Stimulated activated naive B cell treated with anti-CD40 and anti-IgM and Interleukin-4, amounts not matched to agents 10 μg/mL and 1 μg/mL and 100 μg/mL, for 72 hours (primary cell): Measurements from ENCODE around the gene EEF1AKMT1.

Experiments
- ATAC-seq, 2 donors: fragments of 150-1000 bp; cut with Tn5 transposase; replicated peaks; 2 replicates each; pipeline ENCODE4 v1.10.0; 2021; ENCODE audit warnings: moderate library complexity in 1 of 2
- DNase-seq: peaks from one replicate; pipeline ENCODE4 v3.0.0; 2021
- H3K27ac Mint-ChIP-seq: one replicate; pipeline ENCODE4 v1.8.0; 2022; ENCODE audit warnings: mild to moderate bottlenecking, mixed read lengths
- H3K27me3 Mint-ChIP-seq, 2 donors: one replicate each; pipeline ENCODE4 v1.8.0; 2022; ENCODE audit warnings: mixed read lengths in 2 of 2
- H3K36me3 Mint-ChIP-seq, 2 donors: one replicate each; pipeline ENCODE4 v1.8.0; 2022; ENCODE audit warnings: mixed read lengths in 2 of 2, mild to moderate bottlenecking in 1 of 2
- H3K4me1 Mint-ChIP-seq, 2 donors: one replicate each; pipeline ENCODE4 v1.8.0; 2022; ENCODE audit warnings: mixed read lengths in 2 of 2, mild to moderate bottlenecking in 1 of 2
- H3K4me3 Mint-ChIP-seq, 2 donors: one replicate each; pipeline ENCODE4 v1.8.0; 2022; ENCODE audit warnings: mild to moderate bottlenecking in 2 of 2, mixed read lengths in 2 of 2, moderate library complexity in 1 of 2
- H3K9me3 Mint-ChIP-seq, 2 donors: one replicate each; pipeline ENCODE4 v1.8.0; 2022; ENCODE audit warnings: mixed read lengths in 2 of 2, mild to moderate bottlenecking in 1 of 2

Gene EEF1AKMT1, protein sequence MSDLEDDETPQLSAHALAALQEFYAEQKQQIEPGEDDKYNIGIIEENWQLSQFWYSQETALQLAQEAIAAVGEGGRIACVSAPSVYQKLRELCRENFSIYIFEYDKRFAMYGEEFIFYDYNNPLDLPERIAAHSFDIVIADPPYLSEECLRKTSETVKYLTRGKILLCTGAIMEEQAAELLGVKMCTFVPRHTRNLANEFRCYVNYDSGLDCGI

DNA sequence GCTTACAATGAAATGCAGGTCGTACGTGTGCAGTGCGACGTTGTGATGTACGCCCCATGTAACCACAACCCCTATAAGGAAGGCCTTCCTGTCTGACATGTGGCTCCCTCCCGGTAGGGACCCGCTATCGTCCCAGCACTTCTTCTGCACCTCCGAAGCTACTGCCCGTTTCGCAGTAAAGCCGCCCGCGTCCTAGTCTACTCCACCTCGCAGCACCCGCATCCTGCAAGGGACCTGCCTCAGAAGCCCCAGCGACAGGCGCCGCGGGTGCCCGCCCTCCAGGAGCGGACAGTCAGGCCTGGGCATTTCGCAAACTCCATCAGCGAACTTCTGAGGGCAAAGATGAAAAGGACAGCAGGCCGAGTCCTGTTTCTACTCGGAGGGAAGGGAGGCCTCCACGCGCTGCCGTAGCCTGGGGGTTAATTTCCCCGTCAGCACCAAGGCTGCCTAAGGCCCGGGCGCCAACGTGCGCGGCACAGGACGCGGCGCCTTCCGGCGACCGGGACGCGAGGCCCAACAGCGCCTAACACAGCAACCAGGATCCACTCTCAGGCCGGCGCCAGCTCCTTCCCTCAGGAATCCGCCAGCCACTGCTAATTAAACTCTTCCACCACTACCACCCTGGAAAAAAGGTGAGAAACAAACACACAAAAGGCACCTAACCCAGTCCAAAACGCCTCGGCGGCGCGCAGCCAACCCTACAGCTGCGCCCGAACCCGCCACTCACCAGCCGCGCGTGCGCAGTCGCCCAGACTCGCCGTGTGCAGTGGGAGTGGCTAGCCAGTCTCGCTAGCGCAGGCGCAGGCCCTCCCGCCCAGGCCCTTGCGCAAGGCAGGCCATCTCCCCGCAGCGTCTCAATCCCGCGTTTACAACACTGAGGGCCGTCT, at the start of gene EEF1AKMT1:
TSS of gene EEF1AKMT1 (minus strand) at position 768 of the 887 bp plus-strand sequence. CDS start 16,363 bp downstream, outside the sequence.
- H3K36me3 Mint-ChIP-seq = peaks cover 26 to 36% of the 10 kb centered on the region in 2 donors
- H3K27me3 Mint-ChIP-seq = no peaks in the 10 kb centered on the region
- H3K9me3 Mint-ChIP-seq = peaks cover 5 to 7% of the 10 kb centered on the region in 2 donors
- ATAC-seq = peak; percentile 90 to 95
- H3K4me3 Mint-ChIP-seq = peak within 1 kb of the TSS; percentile 83 to 97
- peaks cover 9 to 17% of the 10 kb centered on the region in 2 donors for H3K4me1 Mint-ChIP-seq
- peak within 1 kb of the TSS; percentile 98 for H3K27ac Mint-ChIP-seq
- DNase-seq = peak; percentile 93

DNA sequence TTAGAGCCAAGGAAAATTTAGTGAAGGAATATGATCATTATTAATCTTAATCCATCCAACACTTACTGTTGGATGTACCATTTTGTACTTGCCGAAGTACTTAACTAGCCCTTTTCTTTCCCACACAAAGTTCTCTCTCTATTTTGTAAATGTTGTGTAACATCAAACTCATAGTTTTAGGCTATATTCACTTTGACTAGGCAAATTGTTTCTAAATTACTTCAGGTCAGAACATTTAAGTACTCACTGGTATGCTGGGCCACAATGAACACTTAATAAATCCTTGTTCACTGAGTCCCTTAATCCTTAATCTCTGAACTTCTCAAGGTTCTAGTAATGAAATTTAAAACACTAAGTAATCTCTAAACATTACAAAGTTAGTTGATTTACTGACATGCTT, 49.3 kb upstream of the EEF1AKMT1 start:
- Mint-ChIP-seq H3K27me3 (no peaks in the 10 kb centered on the region), H3K36me3 (peaks cover 13 to 22% of the 10 kb centered on the region in 2 donors), H3K9me3 (no peaks in the 10 kb centered on the region), H3K4me3 (no peak overlapping the region), H3K27ac (no peak overlapping the region), H3K4me1 (no peaks in the 10 kb centered on the region)
- DNase-seq = no peak
- no peak for ATAC-seq

DNA sequence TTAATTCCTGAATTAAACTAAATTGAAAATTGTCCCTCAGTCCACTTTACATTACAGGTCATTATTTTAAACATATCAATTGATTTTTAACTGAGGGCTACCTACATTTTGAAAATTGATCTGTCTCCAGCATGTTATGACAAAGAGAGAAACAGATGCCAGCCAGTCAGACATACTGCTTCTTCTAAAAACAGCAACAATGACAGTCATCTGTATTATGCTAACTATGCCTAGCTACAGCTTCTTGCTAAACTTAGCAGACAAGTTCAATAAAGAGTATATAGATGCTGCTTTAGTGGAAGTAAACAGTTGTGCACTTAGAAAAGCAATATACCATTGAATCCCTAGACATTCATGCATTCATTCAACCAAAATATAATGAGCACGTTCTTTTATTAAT, 48.6 kb upstream of the EEF1AKMT1 start:
- H3K27me3 Mint-ChIP-seq = no peaks in the 10 kb centered on the region
- DNase-seq (no peak), ATAC-seq (no peak)
- H3K4me1 Mint-ChIP-seq = no peaks in the 10 kb centered on the region
- no peak overlapping the region for H3K27ac Mint-ChIP-seq
- peaks cover 14 to 29% of the 10 kb centered on the region in 2 donors for H3K36me3 Mint-ChIP-seq
- H3K9me3 Mint-ChIP-seq = no peaks in the 10 kb centered on the region
- H3K4me3 Mint-ChIP-seq = no peak overlapping the region

DNA sequence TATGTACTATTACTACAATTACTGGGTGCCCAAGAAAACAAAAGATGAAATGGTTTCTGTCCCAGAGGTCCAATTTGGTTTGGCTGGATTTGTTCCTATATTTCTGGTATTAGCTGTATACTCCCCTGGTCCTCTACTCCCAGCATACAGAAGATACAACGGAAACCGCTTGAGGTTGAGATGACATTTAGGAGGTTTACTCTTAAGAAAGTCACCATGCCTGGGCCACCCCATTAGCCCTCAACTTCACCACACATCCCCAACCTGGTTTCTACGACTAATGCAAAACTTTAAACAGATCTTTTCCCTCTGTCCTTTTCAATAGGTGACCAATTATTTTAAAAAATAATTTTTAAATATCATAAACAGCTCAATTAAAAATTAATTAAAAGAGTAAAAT, 46.0 kb upstream of the EEF1AKMT1 start:
- no peak for ATAC-seq
- no peaks in the 10 kb centered on the region for H3K9me3 Mint-ChIP-seq
- H3K4me3 Mint-ChIP-seq = no peak overlapping the region
- H3K36me3 Mint-ChIP-seq = peaks cover 20 to 37% of the 10 kb centered on the region in 2 donors
- H3K27ac Mint-ChIP-seq = no peak overlapping the region
- no peaks in the 10 kb centered on the region for H3K27me3 Mint-ChIP-seq
- H3K4me1 Mint-ChIP-seq = no peaks in the 10 kb centered on the region
- no peak for DNase-seq

DNA sequence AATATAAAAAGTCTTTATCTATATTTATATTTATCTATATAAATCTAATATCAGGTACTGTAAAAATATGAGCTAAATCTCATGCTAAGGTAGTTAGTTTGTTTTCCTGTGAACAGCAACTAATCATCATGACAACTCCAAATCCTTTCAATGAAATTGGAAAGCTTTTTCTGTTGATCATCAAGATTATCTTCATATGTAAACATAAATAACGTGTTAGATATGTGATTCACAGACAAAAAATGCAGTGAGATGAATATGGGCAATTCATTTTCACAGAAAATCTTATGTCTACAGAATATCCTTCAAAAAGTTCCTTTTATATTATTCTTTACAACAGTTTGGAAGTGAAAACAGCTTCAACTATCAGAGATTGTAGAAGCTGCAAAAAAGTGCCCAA, 41.7 kb upstream of the EEF1AKMT1 start:
- Mint-ChIP-seq H3K9me3 (no peaks in the 10 kb centered on the region), H3K27ac (no peak overlapping the region), H3K4me3 (no peak overlapping the region), H3K4me1 (peaks cover 5% of the 10 kb centered on the region in 2 donors), H3K36me3 (peaks cover 31 to 51% of the 10 kb centered on the region in 2 donors), H3K27me3 (no peaks in the 10 kb centered on the region)
- no peak for ATAC-seq
- DNase-seq = no peak

DNA sequence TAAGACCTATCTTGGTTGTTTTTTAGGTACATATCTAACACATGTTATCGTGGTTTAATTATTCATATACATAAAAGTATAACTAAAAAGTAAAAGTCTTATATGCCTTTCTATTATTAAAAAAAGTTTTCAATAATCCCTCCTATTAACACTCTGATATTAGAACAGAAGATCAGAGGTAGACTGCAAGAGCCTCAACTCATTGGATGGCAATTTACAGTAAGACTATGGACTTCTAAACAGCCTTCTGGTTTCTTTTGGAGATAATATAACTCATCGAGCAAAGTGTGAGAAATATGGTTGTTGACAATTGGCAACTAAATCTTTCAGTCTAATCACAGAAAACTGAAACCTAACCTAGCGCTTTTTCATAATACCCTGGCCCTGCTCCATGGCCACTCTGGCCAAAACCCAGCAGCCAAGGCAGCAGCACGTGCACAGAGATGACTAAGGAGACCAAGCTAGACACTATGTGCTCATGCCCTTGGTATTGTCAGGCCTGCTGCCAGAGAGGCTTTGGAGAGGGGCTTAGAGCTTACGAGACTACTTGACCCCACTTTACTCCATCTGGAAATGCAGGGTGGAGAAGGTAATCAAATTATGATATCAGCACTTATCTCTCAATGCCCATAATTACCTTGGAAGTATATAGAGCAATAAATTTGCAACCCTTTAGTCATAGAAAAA, 40.6 kb upstream of the EEF1AKMT1 start:
- DNase-seq (no peak), ATAC-seq (no peak)
- Mint-ChIP-seq H3K36me3 (peaks cover 27 to 52% of the 10 kb centered on the region in 2 donors), H3K4me1 (peaks cover 5% of the 10 kb centered on the region in 2 donors), H3K27ac (no peak overlapping the region), H3K9me3 (no peaks in the 10 kb centered on the region), H3K4me3 (no peak overlapping the region), H3K27me3 (no peaks in the 10 kb centered on the region)

DNA sequence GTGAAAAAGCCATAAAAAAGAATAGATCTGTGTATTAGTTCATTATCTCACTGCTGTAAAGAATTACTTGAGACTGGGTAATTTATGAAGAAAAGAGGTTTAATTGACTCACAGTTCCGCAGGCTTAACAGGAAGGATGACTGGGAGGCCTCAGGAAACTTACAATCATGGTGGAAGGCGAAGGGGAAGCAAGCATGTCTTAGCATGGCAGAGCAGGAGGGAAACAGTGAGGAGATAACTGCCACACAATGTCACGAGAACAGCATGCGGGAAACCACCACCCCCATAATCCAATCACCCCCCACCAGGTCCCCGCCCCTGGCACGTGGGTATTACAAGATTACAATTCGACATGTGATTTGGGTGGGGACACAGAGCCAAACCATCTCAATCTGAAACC, 39.1 kb upstream of the EEF1AKMT1 start:
- Mint-ChIP-seq H3K36me3 (peaks cover 30 to 50% of the 10 kb centered on the region in 2 donors), H3K9me3 (no peaks in the 10 kb centered on the region), H3K27ac (no peak overlapping the region), H3K4me3 (no peak overlapping the region), H3K4me1 (peaks cover 5% of the 10 kb centered on the region in 2 donors), H3K27me3 (no peaks in the 10 kb centered on the region)
- ATAC-seq (no peak), DNase-seq (no peak)

DNA sequence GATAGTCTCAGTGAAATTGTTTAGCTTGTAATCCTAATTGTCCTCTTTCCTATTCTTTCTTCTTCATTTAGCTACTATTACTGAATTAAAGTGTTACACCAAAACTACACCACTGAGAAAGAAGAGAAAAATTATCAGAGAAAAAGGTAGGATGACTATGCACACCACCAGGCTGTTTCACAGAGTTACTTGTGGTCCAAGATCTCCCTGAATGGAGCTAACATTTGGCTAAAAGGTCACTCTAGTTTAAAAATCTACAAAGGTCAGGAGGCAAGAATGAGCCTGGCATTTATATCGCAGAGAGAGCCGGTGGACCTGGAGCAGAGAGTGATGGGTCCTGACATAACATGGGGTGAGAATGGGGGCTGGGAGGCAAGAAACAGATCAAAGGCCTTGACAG, 37.0 kb upstream of the EEF1AKMT1 start:
- Mint-ChIP-seq H3K4me1 (peaks cover 5% of the 10 kb centered on the region in 2 donors), H3K27ac (peak overlapping the region; percentile 3), H3K36me3 (peaks cover 28 to 47% of the 10 kb centered on the region in 2 donors), H3K9me3 (no peaks in the 10 kb centered on the region), H3K27me3 (no peaks in the 10 kb centered on the region), H3K4me3 (no peak overlapping the region)
- ATAC-seq (no peak), DNase-seq (no peak)

DNA sequence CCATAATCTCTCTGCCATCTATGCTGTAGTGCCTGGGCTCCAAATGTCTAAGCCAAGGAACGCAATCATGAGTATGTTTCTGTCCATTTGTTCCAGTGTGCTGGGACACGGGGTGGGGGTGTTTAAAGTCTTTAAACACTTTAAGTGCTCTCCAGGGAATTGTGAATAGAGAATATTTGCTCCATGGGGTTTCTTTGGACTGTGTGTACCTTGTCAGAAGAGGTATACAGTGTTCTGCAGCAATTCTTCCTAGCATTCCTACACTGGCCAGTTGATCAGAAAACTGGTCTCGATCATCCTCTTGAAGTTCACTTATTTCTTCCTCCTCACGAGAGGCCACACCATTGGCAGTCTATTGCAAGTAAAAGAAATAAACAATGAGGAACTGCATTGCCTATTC, 35.1 kb upstream of the EEF1AKMT1 start:
- ATAC-seq = no peak
- Mint-ChIP-seq H3K36me3 (peaks cover 32 to 54% of the 10 kb centered on the region in 2 donors), H3K4me3 (no peak overlapping the region), H3K4me1 (peaks cover 5 to 10% of the 10 kb centered on the region in 2 donors), H3K9me3 (no peaks in the 10 kb centered on the region), H3K27ac (no peak overlapping the region), H3K27me3 (no peaks in the 10 kb centered on the region)
- no peak for DNase-seq

DNA sequence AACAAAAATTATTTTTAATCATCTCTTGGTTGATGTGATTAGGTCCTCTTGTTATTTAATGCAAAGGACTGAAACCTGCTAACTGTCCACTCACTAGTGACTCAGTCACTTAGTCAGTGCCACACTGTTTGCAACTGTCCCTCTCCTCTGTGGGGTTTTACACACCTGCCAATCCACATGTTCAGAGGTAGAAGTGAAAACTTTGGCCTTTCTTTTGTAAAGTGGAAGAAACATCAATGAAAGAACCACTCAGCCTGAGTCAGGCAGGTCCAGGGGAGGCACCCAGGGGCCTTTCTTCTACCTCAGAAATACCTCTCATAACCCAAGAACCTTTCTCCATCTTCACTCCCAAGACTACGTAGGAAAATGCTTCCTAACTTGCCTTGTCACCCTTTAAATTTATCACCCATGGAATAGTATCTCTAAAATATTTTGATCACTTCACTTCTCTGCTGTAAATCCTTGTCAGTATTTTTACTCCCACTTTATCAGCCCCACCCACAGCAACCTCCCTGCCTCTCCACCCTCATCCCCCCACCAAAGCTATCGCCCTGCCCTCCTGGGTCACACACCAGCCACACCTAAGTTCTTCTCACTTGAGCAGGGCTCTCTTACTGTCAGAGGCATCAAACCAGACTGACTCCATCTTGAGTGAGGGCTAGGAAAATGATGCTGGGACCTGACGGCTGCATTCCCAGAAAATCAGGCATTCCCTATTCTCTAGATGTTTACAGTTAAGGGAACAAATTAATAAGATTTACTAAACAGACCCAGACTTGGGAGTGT, 29.6 kb upstream of the EEF1AKMT1 start:
- Mint-ChIP-seq H3K4me3 (no peak overlapping the region), H3K36me3 (peaks cover 19 to 48% of the 10 kb centered on the region in 2 donors), H3K4me1 (peaks cover 8 to 13% of the 10 kb centered on the region in 2 donors), H3K9me3 (no peaks in the 10 kb centered on the region), H3K27ac (peak overlapping the region; percentile 53), H3K27me3 (no peaks in the 10 kb centered on the region)
- ATAC-seq (peak; percentile 51 to 65), DNase-seq (no peak)

DNA sequence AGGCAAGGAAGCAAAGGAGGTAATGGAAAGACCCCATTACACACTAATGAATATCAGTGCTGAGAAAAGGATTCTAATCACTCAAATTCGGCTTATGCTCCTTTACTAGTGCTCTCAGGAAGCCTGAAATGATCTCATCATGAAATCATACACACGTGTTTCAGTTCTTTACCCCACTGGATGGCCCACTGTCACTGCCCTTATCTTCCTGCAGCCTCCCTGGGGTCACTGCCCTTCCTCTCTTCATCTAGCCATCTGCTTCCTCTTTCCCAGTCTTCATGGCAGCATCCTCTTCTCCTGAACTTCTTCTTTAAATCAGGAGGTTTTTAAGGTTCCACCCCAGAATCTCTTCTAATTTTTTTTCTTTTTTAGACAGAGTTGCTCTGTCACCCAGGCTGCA, 27.9 kb upstream of the EEF1AKMT1 start:
- H3K9me3 Mint-ChIP-seq = no peaks in the 10 kb centered on the region
- H3K27ac Mint-ChIP-seq = peak overlapping the region; percentile 5
- peaks cover 12 to 18% of the 10 kb centered on the region in 2 donors for H3K4me1 Mint-ChIP-seq
- H3K4me3 Mint-ChIP-seq = no peak overlapping the region
- ATAC-seq = no peak
- no peaks in the 10 kb centered on the region for H3K27me3 Mint-ChIP-seq
- DNase-seq = no peak
- H3K36me3 Mint-ChIP-seq = peaks cover 22 to 56% of the 10 kb centered on the region in 2 donors

DNA sequence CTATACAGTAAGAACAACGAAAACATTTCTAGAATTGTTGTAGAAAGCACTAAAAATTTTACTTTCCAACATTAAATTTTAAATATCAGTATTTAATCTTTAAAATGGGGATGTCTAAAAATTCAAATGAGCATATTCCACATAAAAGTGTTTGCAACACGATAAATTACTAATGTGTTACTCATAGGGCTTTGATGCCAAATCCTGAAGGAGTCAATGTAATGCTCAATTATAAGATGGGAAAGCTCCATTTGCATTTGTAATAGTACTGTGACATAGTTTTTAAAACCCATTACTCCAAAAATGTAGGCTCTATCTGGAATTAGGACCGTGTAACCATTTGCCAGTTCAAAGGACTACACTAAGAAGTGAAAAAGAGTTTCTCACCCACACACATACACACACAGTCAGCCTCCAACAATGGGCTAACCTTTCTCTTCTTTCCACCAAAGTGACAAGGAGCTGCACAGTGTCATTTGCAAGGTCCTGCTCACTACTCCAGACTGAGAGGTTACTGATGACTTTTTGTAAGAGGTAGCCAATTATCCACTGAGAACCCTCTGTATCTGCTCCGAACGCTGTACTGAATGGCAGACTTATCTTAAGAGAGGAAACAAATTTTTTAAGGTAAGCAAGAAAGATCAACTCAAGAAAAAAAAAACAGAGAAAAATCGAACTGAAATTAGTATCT, 26.1 kb upstream of the EEF1AKMT1 start:
- no peaks in the 10 kb centered on the region for H3K9me3 Mint-ChIP-seq
- ATAC-seq (no peak), DNase-seq (no peak)
- peaks cover 23 to 52% of the 10 kb centered on the region in 2 donors for H3K36me3 Mint-ChIP-seq
- no peaks in the 10 kb centered on the region for H3K27me3 Mint-ChIP-seq
- no peak overlapping the region for H3K4me3 Mint-ChIP-seq
- H3K4me1 Mint-ChIP-seq = peaks cover 12 to 18% of the 10 kb centered on the region in 2 donors
- H3K27ac Mint-ChIP-seq = no peak overlapping the region

DNA sequence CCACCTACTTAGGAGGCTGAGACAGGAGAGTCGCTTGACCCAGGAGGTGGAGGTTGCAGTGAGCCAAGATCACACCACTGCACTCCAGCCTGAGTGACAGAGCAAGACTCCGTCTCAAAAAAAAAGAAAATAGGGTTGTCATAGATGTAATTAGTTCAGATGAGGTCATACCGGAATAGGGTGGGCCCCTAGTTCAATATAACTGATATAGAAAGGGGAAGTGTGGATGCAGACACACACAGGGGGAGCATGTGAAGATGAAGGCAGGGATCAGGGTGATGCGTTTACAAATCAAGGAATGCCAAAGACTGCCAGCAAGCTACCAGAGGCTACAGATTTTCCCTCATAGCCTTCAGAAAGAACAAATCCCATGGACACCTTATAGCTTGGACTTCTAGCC, 24.3 kb upstream of the EEF1AKMT1 start:
- H3K27me3 Mint-ChIP-seq = no peaks in the 10 kb centered on the region
- ATAC-seq (peak; percentile 59 to 69), DNase-seq (no peak)
- H3K36me3 Mint-ChIP-seq = peaks cover 26 to 55% of the 10 kb centered on the region in 2 donors
- no peak overlapping the region for H3K4me3 Mint-ChIP-seq
- no peaks in the 10 kb centered on the region for H3K9me3 Mint-ChIP-seq
- peak overlapping the region; percentile 89 for H3K27ac Mint-ChIP-seq
- H3K4me1 Mint-ChIP-seq = peaks cover 6 to 7% of the 10 kb centered on the region in 2 donors
